H1 (cell line): Measurements from ENCODE around the gene TMPRSS9. TPM values are rescaled to one million over a fixed set of nuclear protein-coding genes. Genes with fewer than 3 reads are reported as not detected.
A peak's percentile ranks its signal among the peaks of the same experiment; 100 is the strongest.

Source experiments
- CTCF ChIA-PET: fragments of 300-600 bp; sonication (Branson Sonifier 250); formaldehyde crosslinking; loops from one replicate; lab custom pipeline; 2021; ENCODE audit not compliant: partially characterized antibody; lab: Charles Lee
- POLR2A ChIA-PET: fragments of 300-600 bp; sonication (Branson Sonifier 250); formaldehyde crosslinking; loops from one replicate; lab custom pipeline; 2021; ENCODE audit warnings: inconsistent platforms; ENCODE audit not compliant: partially characterized antibody; lab: Charles Lee
- DNase-seq, 2 experiments: peaks; one replicate each; pipeline versions ENCODE4 v3.0.0 to v3.0.0-alpha.2; 2010 to 2022; ENCODE audit warnings: low spot score in 2 of 2, low read depth in 1 of 2, mixed read lengths in 1 of 2
- FAIRE-seq: peaks from 2 replicates; lab custom pipeline; 2011; peaks lifted over from hg19 to GRCh38; lab: Jason Lieb, UNC
- H2AFZ ChIP-seq: 2 replicates; pipeline ENCODE4 v1.8.1; 2012; ENCODE audit warnings: low read length, inconsistent platforms
- H2AK5ac ChIP-seq: 2 replicates; pipeline ENCODE4 v1.6.1; 2013; ENCODE audit warnings: low read depth, low read length
- H2BK120ac ChIP-seq: replicated peaks from 2 replicates; pipeline ENCODE3; 2013; ENCODE audit warnings: low read depth, low read length, inconsistent platforms
- H2BK12ac ChIP-seq: 2 replicates; pipeline ENCODE4 v1.6.1; 2013; ENCODE audit warnings: low read depth, low read length
- H2BK15ac ChIP-seq: 2 replicates; pipeline ENCODE4 v1.6.1; 2013; ENCODE audit warnings: low read length
- H2BK20ac ChIP-seq: 2 replicates; pipeline ENCODE4 v1.6.1; 2013; ENCODE audit warnings: low read length
- H2BK5ac ChIP-seq: 2 replicates; pipeline ENCODE4 v1.6.1; 2013; ENCODE audit warnings: low read depth, low read length
- H3K14ac ChIP-seq: 2 replicates; pipeline ENCODE4 v1.6.1; 2013; ENCODE audit warnings: inconsistent platforms; ENCODE audit not compliant: insufficient read length
- H3K18ac ChIP-seq: 2 replicates; pipeline ENCODE4 v1.6.1; 2013; ENCODE audit warnings: low read length; ENCODE audit errors: extremely low read depth
- H3K23ac ChIP-seq: 2 replicates; pipeline ENCODE4 v1.6.1; 2013; ENCODE audit warnings: inconsistent platforms; ENCODE audit not compliant: insufficient read length
- H3K23me2 ChIP-seq: 2 replicates; pipeline ENCODE4 v1.6.1; 2013; ENCODE audit warnings: low read depth, low read length
- H3K27ac ChIP-seq: 2 replicates; pipeline ENCODE4 v1.6.1; 2011; ENCODE audit warnings: low read depth, low read length, inconsistent platforms
- H3K27me3 ChIP-seq, 4 experiments: replicated peaks in 1 of 4; 1 replicate in 1 of 4; 2 replicates in 3 of 4; pipeline versions ENCODE4 v1.6.1 to v1.8.1; 2011 to 2013; ENCODE audit warnings: low read length in 3 of 4, mild to moderate bottlenecking in 3 of 4, inconsistent platforms in 2 of 4, mixed read lengths in 2 of 4, moderate library complexity in 1 of 4; ENCODE audit not compliant: control insufficient read depth in 3 of 4, insufficient read depth in 3 of 4; ENCODE audit errors: extremely low read depth in 1 of 4
- H3K36me3 ChIP-seq, 4 experiments: 2 replicates each; pipeline versions ENCODE4 v1.6.1 to v1.8.1; 2011 to 2013; ENCODE audit warnings: mild to moderate bottlenecking in 4 of 4, low read length in 3 of 4, moderate library complexity in 2 of 4, control low read depth in 1 of 4, inconsistent platforms in 1 of 4; ENCODE audit not compliant: insufficient read depth in 4 of 4, control insufficient read depth in 2 of 4
- H3K4ac ChIP-seq: replicated peaks from 2 replicates; pipeline ENCODE3; 2013; ENCODE audit warnings: low read length, low read depth, mixed read lengths, inconsistent platforms; ENCODE audit not compliant: insufficient read length
- H3K4me1 ChIP-seq, 4 experiments: replicated peaks in 1 of 4; 1 replicate in 1 of 4; 2 replicates in 3 of 4; pipeline versions ENCODE4 v1.6.1 to v1.8.1; 2011 to 2013; ENCODE audit warnings: low read length in 3 of 4, inconsistent platforms in 2 of 4, mixed read lengths in 1 of 4; ENCODE audit not compliant: insufficient read depth in 4 of 4, control insufficient read depth in 3 of 4
- H3K4me2 ChIP-seq, 2 experiments: 2 replicates each; pipeline versions ENCODE4 v1.6.1 to v1.8.1; 2011 to 2013; ENCODE audit warnings: low read depth in 2 of 2, low read length in 2 of 2, control low read depth in 1 of 2, inconsistent platforms in 1 of 2, mild to moderate bottlenecking in 1 of 2; ENCODE audit not compliant: insufficient read depth in 1 of 2
- H3K4me3 ChIP-seq, 4 experiments: fragments of 200-600, 300-600 bp in 1 of 4; sonication (generic), shearing (Covaris generic), sonication (Bioruptor Twin) in 1 of 4; 2 replicates each; pipeline versions ENCODE4 v1.5.1 to v1.8.1; 2011 to 2016; ENCODE audit warnings: low read length in 4 of 4, low read depth in 3 of 4, control low read depth in 2 of 4, inconsistent platforms in 2 of 4, mild to moderate bottlenecking in 2 of 4, mixed read lengths in 1 of 4, moderate library complexity in 1 of 4; ENCODE audit not compliant: insufficient read depth in 2 of 4; ENCODE audit errors: extremely low read depth in 1 of 4
- H3K56ac ChIP-seq: replicated peaks from 2 replicates; pipeline ENCODE3; 2013; ENCODE audit warnings: low read depth, mild to moderate bottlenecking, mixed read lengths, low read length, inconsistent platforms; ENCODE audit not compliant: insufficient read length
- H3K79me1 ChIP-seq: 2 replicates; pipeline ENCODE4 v1.6.1; 2013; ENCODE audit warnings: low read depth, low read length, control low read depth
- H3K79me2 ChIP-seq, 2 experiments: 2 replicates each; pipeline versions ENCODE4 v1.6.1 to v1.8.1; 2012 to 2013; ENCODE audit warnings: low read length in 2 of 2, mild to moderate bottlenecking in 2 of 2, inconsistent platforms in 1 of 2; ENCODE audit not compliant: insufficient read depth in 2 of 2, control insufficient read depth in 1 of 2
- H3K9ac ChIP-seq, 4 experiments: replicated peaks in 1 of 4; 1 replicate in 1 of 4; 2 replicates in 3 of 4; pipeline versions ENCODE4 v1.6.1 to v1.8.1; 2011 to 2013; ENCODE audit warnings: low read depth in 3 of 4, low read length in 3 of 4, control low read depth in 2 of 4, mild to moderate bottlenecking in 2 of 4, moderate library complexity in 2 of 4, inconsistent platforms in 1 of 4; ENCODE audit errors: extremely low read depth in 1 of 4
- H3K9me3 ChIP-seq, 2 experiments: 2 replicates each; pipeline versions ENCODE4 v1.6.1 to v1.8.1; 2012 to 2013; ENCODE audit warnings: mild to moderate bottlenecking in 2 of 2, moderate library complexity in 2 of 2, control low read depth in 1 of 2, inconsistent platforms in 1 of 2, low read depth in 1 of 2, low read length in 1 of 2, mixed read lengths in 1 of 2; ENCODE audit not compliant: insufficient read depth in 2 of 2
- H4K20me1 ChIP-seq, 2 experiments: replicated peaks in 1 of 2; 2 replicates each; pipeline versions ENCODE3 to v1.8.1; 2011 to 2013; ENCODE audit warnings: inconsistent platforms in 2 of 2, low read length in 2 of 2, mild to moderate bottlenecking in 1 of 2; ENCODE audit not compliant: insufficient read depth in 2 of 2, control insufficient read depth in 1 of 2
- H4K5ac ChIP-seq: 2 replicates; pipeline ENCODE4 v1.6.1; 2013; ENCODE audit warnings: low read length, low read depth, mixed read lengths, inconsistent platforms; ENCODE audit not compliant: insufficient read length
- H4K8ac ChIP-seq: 2 replicates; pipeline ENCODE4 v1.8.0; 2013; ENCODE audit warnings: mild to moderate bottlenecking, moderate library complexity, low read length, inconsistent platforms; ENCODE audit not compliant: insufficient read depth; ENCODE audit errors: extremely low read depth
- H4K91ac ChIP-seq: replicated peaks from 2 replicates; pipeline ENCODE3; 2013; ENCODE audit warnings: low read length, mixed read lengths, inconsistent platforms; ENCODE audit not compliant: insufficient read length
- BRCA1 ChIP-seq: IDR thresholded peaks from 2 replicates; pipeline ENCODE4 v1.6.1; 2012; ENCODE audit warnings: low read depth, low read length, improper control_type of control experiment
- CBX8 ChIP-seq: fragments of 300-800, 300-1000 bp; sonication (generic); IDR thresholded peaks from 2 replicates; pipeline ENCODE4 v1.7.1; 2016; ENCODE audit warnings: low read depth, low read length, borderline replicate concordance
- GABPA ChIP-seq: IDR thresholded peaks from 2 replicates; pipeline ENCODE4 v1.6.1; 2011; ENCODE audit warnings: mild to moderate bottlenecking, low read length, moderate library complexity, borderline replicate concordance; ENCODE audit not compliant: insufficient read depth
- HDAC6 ChIP-seq: IDR thresholded peaks from one replicate; pipeline ENCODE4 v1.7.1; 2012; ENCODE audit warnings: low read depth, mild to moderate bottlenecking, inconsistent platforms, low read length, moderate library complexity
- POLR2AphosphoS5 ChIP-seq: IDR thresholded peaks from 2 replicates; pipeline ENCODE4 v1.6.1; 2011; ENCODE audit warnings: low read depth, low read length
- RAD21 ChIP-seq, 2 experiments: IDR thresholded peaks in 1 of 2; conservative IDR thresholded peaks in 1 of 2; 2 replicates each; pipeline ENCODE4 v1.6.1; 2011; ENCODE audit warnings: low read depth in 2 of 2, low read length in 2 of 2, improper control_type of control experiment in 1 of 2, inconsistent platforms in 1 of 2, mild to moderate bottlenecking in 1 of 2, moderate library complexity in 1 of 2
- SAP30 ChIP-seq: fragments of 300-600 bp; sonication (generic); IDR thresholded peaks from 2 replicates; pipeline ENCODE4 v1.7.1; 2012; ENCODE audit warnings: low read length, moderate library complexity, mild to moderate bottlenecking, inconsistent platforms; ENCODE audit not compliant: insufficient read depth, insufficient replicate concordance
- SIX5 ChIP-seq: IDR thresholded peaks from 2 replicates; pipeline ENCODE4 v1.6.1; 2011; ENCODE audit warnings: mild to moderate bottlenecking, low read depth, low read length
- SP1 ChIP-seq: IDR thresholded peaks from 2 replicates; pipeline ENCODE4 v1.6.1; 2011; ENCODE audit warnings: low read depth, low read length
- SP2 ChIP-seq: IDR thresholded peaks from 2 replicates; pipeline ENCODE4 v1.6.1; 2012; ENCODE audit warnings: mild to moderate bottlenecking, low read length, inconsistent platforms
- TCF12 ChIP-seq: IDR thresholded peaks from 2 replicates; pipeline ENCODE4 v1.6.1; 2011; ENCODE audit warnings: low read depth, mild to moderate bottlenecking, low read length
- WGBS, 2 experiments: shearing (Covaris generic) in 1 of 2; methylation state at CpG; one replicate each; pipeline versions ENCODE4 v1.1.6 to v1.1.7; 2013 to 2015; ENCODE audit warnings: low lambda C conversion rate in 2 of 2, mixed read lengths in 2 of 2, inconsistent platforms in 1 of 2, low coverage in 1 of 2, missing lambda C conversion rate in 1 of 2; ENCODE audit not compliant: insufficient replicate concordance in 2 of 2, insufficient coverage in 1 of 2, insufficient read length in 1 of 2; ENCODE audit errors: extremely low coverage in 1 of 2, missing lambda C conversion rate in 1 of 2; 5-methylcytosine and 5-hydroxymethylcytosine counted together
- polyA plus RNA-seq, 7 experiments: library from polyadenylated mRNA; depleted of rRNA in 3 of 7; stranded (reverse) in 5 of 7; unstranded in 2 of 7; fragments of >200 nt in 5 of 7; fragments of 200-250 nt in 2 of 7; gene quantifications; 1 replicate in 5 of 7; 2 replicates in 1 of 7; 4 replicates in 1 of 7; pipeline versions ENCODE4 v1.2.1 to v1.2.3, GENCODE V29; 2011 to 2013; ENCODE audit warnings: missing spikeins in 2 of 7, mixed read lengths in 2 of 7
- total RNA-seq: library from RNA; stranded (reverse); fragmentation: NEBNext Ultra II Directional; extraction: Animal tissue kit (Norgen Biotek cat#: 25700); gene quantifications from 2 replicates; pipeline ENCODE4 v1.2.1, GENCODE V29; 2021

The TMPRSS9 gene
- total and polyA plus RNA-seq, 2 of the 8 experiments (the other 6 are each of a cell fraction or from before 2014, with no cell fraction given) = 0.15 to 0.19 TPM

- peak; percentile 91 to 93 for DNase-seq
- Histone ChIP-seq H3K14ac (no peak overlapping the region), H3K4me3 (peak overlapping the region; percentile 37 to 65 (median 60)), H3K23me2 (peaks cover 2% of the 10 kb centered on the region; the same call in 1 of the 2 replicates), H2BK120ac (no peak overlapping the region), H3K4ac (no peak overlapping the region), H4K5ac (peak overlapping the region; percentile 66), H3K79me1 (no peaks in the 10 kb centered on the region), H3K4me2 (peak overlapping the region; percentile 57 to 66), H2BK5ac (no peak overlapping the region), H2BK20ac (no peak overlapping the region), H2AK5ac (no peak overlapping the region), H3K23ac (no peak overlapping the region), H3K79me2 (no peaks in the 10 kb centered on the region), H3K56ac (peak overlapping the region; percentile 16), H4K8ac (no peak overlapping the region), H2BK15ac (no peak overlapping the region), H3K9ac (no peak overlapping the region; a peak in 1 of 7 replicates), H3K18ac (peak overlapping the region; percentile 62; the same call in 1 of the 2 replicates), H2BK12ac (peak overlapping the region; percentile 63; the same call in 1 of the 2 replicates), H3K36me3 (no peaks in the 10 kb centered on the region), H3K27me3 (no peaks in the 10 kb centered on the region), H3K9me3 (no peaks in the 10 kb centered on the region), H3K4me1 (peaks cover 0 to 4% (median 0%) of the 10 kb centered on the region in 4 experiments; a peak in 1 of 7 replicates), H4K91ac (peak overlapping the region; percentile 54), H4K20me1 (peaks cover 0 to 1% of the 10 kb centered on the region in 2 experiments), H2AFZ (peak overlapping the region; percentile 54; the same call in 1 of the 2 replicates), H3K27ac (no peak overlapping the region)
- WGBS, 2 experiments = 5% methylated on average over 35 of the region's 46 CpGs; no CpG with 5 or more reads in 1 of the 2 experiments
- ChIA-PET CTCF (interaction anchor here (0.6 to 12.9 kb wide), 14 partner anchors 11 to 1303 kb away, joined by 3 to 133 read pairs (median 3); partner anchors contain the start of gene GADD45B), POLR2A (interaction anchor here (0.5 to 6.7 kb wide), 19 partner anchors 9 to 184 kb away, joined by 3 to 98 read pairs (median 3); partner anchors contain the start of genes GADD45B and TIMM13)
- peak; percentile 74 for FAIRE-seq
- TF ChIP-seq HDAC6 = no peak
- peak; percentile 66; the same call in 1 of the 2 replicates for TF ChIP-seq GABPA
- TF ChIP-seq CBX8 = no peak
- no peak for TF ChIP-seq SAP30
- peak; percentile 100 for TF ChIP-seq SP1
- TF ChIP-seq TCF12 = peak; percentile 92
- no peak for TF ChIP-seq POLR2AphosphoS5
- peak in 1 of 2 experiments; percentile 25; a peak in 1 of 4 replicates for TF ChIP-seq RAD21 (IDR thresholded peaks at IDR 0.05 in 1 of 2, conservative IDR thresholded peaks at IDR 0.05 in 1 of 2; ENCODE audit: low read depth in 2 of 2, low read length in 2 of 2)
- no peak for TF ChIP-seq SIX5
- peak; percentile 39 for TF ChIP-seq BRCA1
- TF ChIP-seq SP2 = no peak
These were observed 102.8 kb downstream of the TMPRSS9 start for GRCh38 chr19:2462635-2463421.
